Panc1 (cell line): ENCODE measurements around the gene THAP8. TPM values are rescaled to one million over a fixed set of nuclear protein-coding genes. Genes with fewer than 3 reads are reported as not detected.
A peak's percentile ranks its signal among the peaks of the same experiment; 100 is the strongest.

ENCODE experiments used
- ATAC-seq: fragments of 200-7000 bp; cut with Tn5 transposase; 2 replicates; pipeline ENCODE4 v1.9.1; 2020; ENCODE audit warnings: mild to moderate bottlenecking, moderate library complexity
- BruUV-seq: library from RNA; stranded (reverse); fragments of 400-500 nt; replicated peaks from 2 replicates; lab custom pipeline; 2021; lab: Mats Ljungman, UMichigan
- CTCF ChIA-PET: fragments of 300-600 bp; sonication (Branson Sonifier 250); formaldehyde crosslinking; loops from one replicate; lab custom pipeline; 2022; ENCODE audit warnings: antibody characterized with exemption; lab: Charles Lee
- POLR2A ChIA-PET: fragments of 300-600 bp; sonication (Branson Sonifier 250); formaldehyde crosslinking; loops from one replicate; lab custom pipeline; 2022; ENCODE audit warnings: antibody characterized with exemption; lab: Charles Lee
- DNase-seq: peaks from one replicate; pipeline ENCODE4 v3.0.0-alpha.2; 2010; ENCODE audit warnings: low read depth, low spot score
- H3K27ac ChIP-seq: 2 replicates; pipeline ENCODE4 v1.5.1; 2011; ENCODE audit warnings: mild to moderate bottlenecking, low read length, inconsistent platforms
- H3K27me3 ChIP-seq: fragments of 200-500 bp; sonication (Bioruptor generic); 2 replicates; pipeline ENCODE4 v1.6.0; 2014; ENCODE audit warnings: low read length, inconsistent platforms; ENCODE audit not compliant: control insufficient read depth, insufficient read depth
- H3K36me3 ChIP-seq: fragments of 200-500 bp; sonication (Bioruptor generic); 2 replicates; pipeline ENCODE4 v1.5.1; 2014; ENCODE audit warnings: inconsistent platforms, mild to moderate bottlenecking, low read length, moderate library complexity; ENCODE audit not compliant: control insufficient read depth, insufficient read depth
- H3K4me1 ChIP-seq: 2 replicates; pipeline ENCODE4 v1.5.1; 2011; ENCODE audit warnings: inconsistent platforms, mild to moderate bottlenecking, low read length, moderate library complexity; ENCODE audit not compliant: control insufficient read depth, insufficient read depth
- H3K4me3 ChIP-seq, 2 experiments: 2 replicates each; pipeline ENCODE4 v1.5.1; 2011 to 2012; ENCODE audit warnings: low read depth in 2 of 2, low read length in 2 of 2, mild to moderate bottlenecking in 2 of 2, inconsistent platforms in 1 of 2, moderate library complexity in 1 of 2
- H3K9me3 ChIP-seq: fragments of 200-500 bp; sonication (Bioruptor generic); 2 replicates; pipeline ENCODE4 v1.5.1; 2014; ENCODE audit warnings: low read depth, mild to moderate bottlenecking, inconsistent platforms, low read length, moderate library complexity; ENCODE audit not compliant: control insufficient read depth, insufficient read depth
- POLR2AphosphoS5 ChIP-seq: IDR thresholded peaks from 2 replicates; pipeline ENCODE4 v1.6.1; 2012; ENCODE audit warnings: mild to moderate bottlenecking, low read depth, low read length, moderate library complexity
- SIN3A ChIP-seq: IDR thresholded peaks from 2 replicates; pipeline ENCODE4 v1.6.1; 2012; ENCODE audit warnings: low read depth, mild to moderate bottlenecking, low read length, moderate library complexity, borderline replicate concordance; ENCODE audit not compliant: insufficient read depth
- TCF7L2 ChIP-seq: IDR thresholded peaks from 2 replicates; pipeline ENCODE4 v1.6.1; 2011; ENCODE audit warnings: mild to moderate bottlenecking, low read depth, low read length, inconsistent platforms
- in situ Hi-C: cut with HindIII; loops from 2 replicates; pipeline ENCODE4 v1.10.0; 2016; ENCODE audit warnings: low sequenced_read_pairs, low pct_unique_long_range_greater_than_20kb
- intact Hi-C: fragments of 100-400 bp; cut with micrococcal nuclease; formaldehyde crosslinking; loops from one replicate; pipeline ENCODE4 v1.10.0; 2022; ENCODE audit not compliant: unreplicated experiment
- total RNA-seq: library from RNA; stranded (reverse); gene quantifications from one replicate; pipeline ENCODE4 v1.2.1, GENCODE V29; 2021; ENCODE audit not compliant: unreplicated experiment
- TF ChIP-seq, protein P1 (sequence below), 2 experiments: IDR thresholded peaks; 2 replicates each; pipeline ENCODE4 v1.6.1; 2011 to 2012; ENCODE audit warnings: low read depth in 2 of 2, control low read depth in 1 of 2, low read length in 1 of 2, mild to moderate bottlenecking in 1 of 2, moderate library complexity in 1 of 2; ENCODE audit not compliant: insufficient read depth in 1 of 2
- TF ChIP-seq, protein P2 (sequence below): fragments of 450-650 bp; IDR thresholded peaks from 2 replicates; pipeline ENCODE4 v1.5.1; 2017; ENCODE audit warnings: mild to moderate bottlenecking

THAP8 gene
- total RNA-seq, 1 experiment from 2014 or later: 9.6 TPM

DNA sequence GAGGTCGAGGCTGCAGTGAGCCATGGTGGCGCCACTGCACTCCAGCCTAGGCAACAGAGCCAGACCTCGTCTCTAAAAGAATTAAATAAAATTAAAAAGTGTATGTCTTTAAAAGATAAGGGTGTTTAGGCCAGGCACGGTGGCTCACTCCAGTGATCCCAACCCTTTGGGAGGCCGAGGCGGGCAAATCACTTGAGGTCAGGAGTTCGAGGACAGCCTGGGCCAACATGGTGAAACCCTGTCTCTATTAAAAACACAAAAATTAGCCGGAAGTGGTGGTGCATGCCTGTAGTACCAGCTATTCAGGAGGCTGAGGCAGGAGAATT lies 66.6 kb downstream of the THAP8 start:
- Histone ChIP-seq H3K4me3 (peak overlapping the region; percentile 36 to 48), H3K27me3 (no peaks in the 10 kb centered on the region), H3K36me3 (no peaks in the 10 kb centered on the region), H3K4me1 (no peaks in the 10 kb centered on the region), H3K27ac (no peak overlapping the region), H3K9me3 (no peaks in the 10 kb centered on the region)
- ChIA-PET POLR2A (interaction anchor here (0.7 kb wide), 1 partner anchor 247 kb away, joined by 3 read pairs; no protein-coding TSS in a partner anchor), CTCF (interaction anchor here (0.6 kb wide), 1 partner anchor 17 kb away, joined by 9 read pairs; no protein-coding TSS in a partner anchor)
- intact Hi-C loops (no loop called here), in situ Hi-C loops (no loop called here)
- ATAC-seq (no peak), DNase-seq (no peak)
- no peak for TF ChIP-seq SIN3A
- TF ChIP-seq POLR2AphosphoS5: no peak
- TF ChIP-seq, protein P1, sequence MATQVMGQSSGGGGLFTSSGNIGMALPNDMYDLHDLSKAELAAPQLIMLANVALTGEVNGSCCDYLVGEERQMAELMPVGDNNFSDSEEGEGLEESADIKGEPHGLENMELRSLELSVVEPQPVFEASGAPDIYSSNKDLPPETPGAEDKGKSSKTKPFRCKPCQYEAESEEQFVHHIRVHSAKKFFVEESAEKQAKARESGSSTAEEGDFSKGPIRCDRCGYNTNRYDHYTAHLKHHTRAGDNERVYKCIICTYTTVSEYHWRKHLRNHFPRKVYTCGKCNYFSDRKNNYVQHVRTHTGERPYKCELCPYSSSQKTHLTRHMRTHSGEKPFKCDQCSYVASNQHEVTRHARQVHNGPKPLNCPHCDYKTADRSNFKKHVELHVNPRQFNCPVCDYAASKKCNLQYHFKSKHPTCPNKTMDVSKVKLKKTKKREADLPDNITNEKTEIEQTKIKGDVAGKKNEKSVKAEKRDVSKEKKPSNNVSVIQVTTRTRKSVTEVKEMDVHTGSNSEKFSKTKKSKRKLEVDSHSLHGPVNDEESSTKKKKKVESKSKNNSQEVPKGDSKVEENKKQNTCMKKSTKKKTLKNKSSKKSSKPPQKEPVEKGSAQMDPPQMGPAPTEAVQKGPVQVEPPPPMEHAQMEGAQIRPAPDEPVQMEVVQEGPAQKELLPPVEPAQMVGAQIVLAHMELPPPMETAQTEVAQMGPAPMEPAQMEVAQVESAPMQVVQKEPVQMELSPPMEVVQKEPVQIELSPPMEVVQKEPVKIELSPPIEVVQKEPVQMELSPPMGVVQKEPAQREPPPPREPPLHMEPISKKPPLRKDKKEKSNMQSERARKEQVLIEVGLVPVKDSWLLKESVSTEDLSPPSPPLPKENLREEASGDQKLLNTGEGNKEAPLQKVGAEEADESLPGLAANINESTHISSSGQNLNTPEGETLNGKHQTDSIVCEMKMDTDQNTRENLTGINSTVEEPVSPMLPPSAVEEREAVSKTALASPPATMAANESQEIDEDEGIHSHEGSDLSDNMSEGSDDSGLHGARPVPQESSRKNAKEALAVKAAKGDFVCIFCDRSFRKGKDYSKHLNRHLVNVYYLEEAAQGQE (IDR thresholded peaks at IDR 0.05; ENCODE audit: insufficient read depth in 1 of 2, low read depth in 2 of 2, low read length in 1 of 2): no peak
- TF ChIP-seq TCF7L2: no peak
- TF ChIP-seq, protein P2, sequence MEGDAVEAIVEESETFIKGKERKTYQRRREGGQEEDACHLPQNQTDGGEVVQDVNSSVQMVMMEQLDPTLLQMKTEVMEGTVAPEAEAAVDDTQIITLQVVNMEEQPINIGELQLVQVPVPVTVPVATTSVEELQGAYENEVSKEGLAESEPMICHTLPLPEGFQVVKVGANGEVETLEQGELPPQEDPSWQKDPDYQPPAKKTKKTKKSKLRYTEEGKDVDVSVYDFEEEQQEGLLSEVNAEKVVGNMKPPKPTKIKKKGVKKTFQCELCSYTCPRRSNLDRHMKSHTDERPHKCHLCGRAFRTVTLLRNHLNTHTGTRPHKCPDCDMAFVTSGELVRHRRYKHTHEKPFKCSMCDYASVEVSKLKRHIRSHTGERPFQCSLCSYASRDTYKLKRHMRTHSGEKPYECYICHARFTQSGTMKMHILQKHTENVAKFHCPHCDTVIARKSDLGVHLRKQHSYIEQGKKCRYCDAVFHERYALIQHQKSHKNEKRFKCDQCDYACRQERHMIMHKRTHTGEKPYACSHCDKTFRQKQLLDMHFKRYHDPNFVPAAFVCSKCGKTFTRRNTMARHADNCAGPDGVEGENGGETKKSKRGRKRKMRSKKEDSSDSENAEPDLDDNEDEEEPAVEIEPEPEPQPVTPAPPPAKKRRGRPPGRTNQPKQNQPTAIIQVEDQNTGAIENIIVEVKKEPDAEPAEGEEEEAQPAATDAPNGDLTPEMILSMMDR: no peak; the same call in 1 of the 2 replicates
- no TSS peak for BruUV-seq

DNA sequence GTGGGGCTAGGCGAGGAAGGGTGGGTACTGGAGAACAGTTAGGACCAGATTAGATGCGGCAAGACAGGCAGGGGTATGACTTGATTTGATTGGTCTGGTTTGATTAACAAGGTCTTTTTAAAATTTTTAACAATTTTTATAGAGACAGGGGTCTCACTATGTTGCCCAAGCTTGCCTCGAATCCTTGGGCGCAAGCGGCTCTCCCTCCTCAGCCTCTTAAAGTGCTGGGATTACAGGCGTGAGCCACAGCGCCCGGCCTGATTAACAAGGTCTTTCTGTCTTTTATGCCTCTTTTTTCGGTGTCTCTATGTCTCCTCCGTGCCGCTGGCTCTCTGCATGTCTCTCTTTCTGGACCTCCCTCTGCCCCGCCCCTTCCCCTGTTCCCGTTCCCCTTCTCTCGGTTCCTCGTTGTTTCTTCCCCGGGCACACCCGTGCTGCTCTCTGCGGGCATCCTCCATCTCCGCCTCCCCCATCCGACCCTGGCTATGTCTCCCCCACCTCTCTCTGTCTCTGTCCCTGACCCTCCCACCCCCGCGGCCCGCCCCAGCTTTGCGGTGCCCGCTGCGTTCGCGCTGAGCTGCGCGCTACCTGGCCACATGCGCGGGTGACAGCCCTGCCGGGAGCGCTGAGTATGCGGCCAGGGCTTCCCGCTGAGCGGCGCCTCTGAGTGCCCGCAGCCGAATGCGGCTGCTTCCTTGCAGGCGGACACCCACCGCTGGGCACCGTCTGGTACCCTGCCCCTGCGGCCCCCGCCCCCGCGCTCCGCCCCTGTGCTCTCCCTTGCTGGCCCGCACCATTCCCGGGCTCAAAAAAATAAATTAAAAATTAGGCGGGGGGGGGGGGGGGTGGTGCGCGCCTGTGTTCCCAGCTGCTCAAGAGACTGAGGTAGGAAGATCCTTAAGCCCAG lies 67.2 kb downstream of the THAP8 start:
- Histone ChIP-seq H3K27me3 (0 out of 2 replicates have a peak, but pooled peaks cover 4% of the 10 kb centered on the region), H3K27ac (no peak overlapping the region), H3K36me3 (no peaks in the 10 kb centered on the region), H3K9me3 (no peaks in the 10 kb centered on the region), H3K4me3 (peak overlapping the region; percentile 36 to 48), H3K4me1 (no peaks in the 10 kb centered on the region)
- DNase-seq (no peak), ATAC-seq (peak; percentile 89)
- no TSS peak for BruUV-seq
- CTCF ChIA-PET: interaction anchor here (0.6 kb wide), 1 partner anchor 16 kb away, joined by 9 read pairs; no protein-coding TSS in a partner anchor
- in situ Hi-C loops: no loop called here
- intact Hi-C loops: no loop called here
- POLR2A ChIA-PET: interaction anchor here (0.7 kb wide), 1 partner anchor 248 kb away, joined by 3 read pairs; no protein-coding TSS in a partner anchor
- TF ChIP-seq, protein P1 (IDR thresholded peaks at IDR 0.05; ENCODE audit: insufficient read depth in 1 of 2, low read depth in 2 of 2, low read length in 1 of 2): no peak
- TF ChIP-seq, protein P2: no peak
- TF ChIP-seq POLR2AphosphoS5: no peak
- no peak for TF ChIP-seq SIN3A
